Measurements from ENCODE around the gene CDKAL1.

CDKAL1 gene

DNA sequence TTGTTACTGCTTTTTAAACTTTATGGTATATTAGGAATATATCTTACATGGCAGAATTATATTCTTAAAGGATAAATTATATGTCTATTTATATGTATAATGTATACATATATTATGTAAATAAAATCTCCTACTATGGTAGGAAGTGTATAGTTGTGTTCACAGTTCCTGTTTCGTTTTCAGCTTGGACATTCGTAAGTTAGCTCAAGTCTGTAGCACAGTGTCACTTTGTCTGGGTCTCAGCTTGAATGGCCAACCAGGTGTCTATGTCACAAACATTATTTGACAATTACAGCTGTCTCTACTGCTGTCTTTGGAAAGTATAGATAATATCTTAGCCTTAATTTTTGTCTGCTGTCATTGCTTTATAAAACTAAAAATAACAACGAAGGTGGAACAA, 303.9 kb downstream of the CDKAL1 start:
- no peak for DNase-seq (ENCODE audit: low spot score)

DNA sequence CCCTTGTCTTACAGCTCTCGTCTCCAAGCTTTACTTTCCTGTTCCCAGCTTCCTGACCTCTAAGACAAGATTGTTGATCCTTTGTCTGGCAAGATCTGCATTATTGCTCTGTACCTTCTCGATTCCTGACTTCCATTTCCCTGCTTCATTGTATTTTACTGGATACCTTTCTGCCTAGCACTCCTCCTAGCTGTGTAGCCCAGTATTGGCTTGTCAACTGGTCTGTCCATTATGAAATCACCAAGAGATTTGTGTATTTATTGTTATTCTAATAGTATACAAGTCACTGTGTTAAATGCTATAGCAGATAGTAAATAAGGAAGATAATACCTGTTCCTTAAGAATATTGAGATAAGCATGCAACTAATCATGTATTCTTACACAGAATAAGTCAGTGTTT, 305.4 kb downstream of the CDKAL1 start:
- DNase-seq (ENCODE audit: low spot score): no peak

DNA sequence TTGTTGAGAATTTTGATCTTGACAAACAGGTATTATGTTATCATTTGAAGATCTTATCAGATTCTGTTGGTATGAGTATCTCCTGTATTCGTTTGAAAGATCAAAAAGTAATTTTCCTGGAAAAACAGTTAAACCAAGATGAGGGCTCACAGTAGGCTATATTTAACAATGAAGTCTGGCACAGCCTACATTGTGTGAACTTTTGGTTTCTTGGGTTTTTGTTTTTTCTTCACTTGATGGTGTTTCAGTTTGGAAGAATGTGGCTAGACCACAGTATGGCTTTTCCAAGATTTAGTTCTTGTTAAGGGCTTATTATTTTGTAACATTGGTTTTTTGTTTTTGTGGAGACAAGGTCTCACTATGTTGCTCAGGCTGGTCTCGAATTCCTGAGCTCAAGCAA, 306.4 kb downstream of the CDKAL1 start:
- no peak for DNase-seq (ENCODE audit: low spot score)

DNA sequence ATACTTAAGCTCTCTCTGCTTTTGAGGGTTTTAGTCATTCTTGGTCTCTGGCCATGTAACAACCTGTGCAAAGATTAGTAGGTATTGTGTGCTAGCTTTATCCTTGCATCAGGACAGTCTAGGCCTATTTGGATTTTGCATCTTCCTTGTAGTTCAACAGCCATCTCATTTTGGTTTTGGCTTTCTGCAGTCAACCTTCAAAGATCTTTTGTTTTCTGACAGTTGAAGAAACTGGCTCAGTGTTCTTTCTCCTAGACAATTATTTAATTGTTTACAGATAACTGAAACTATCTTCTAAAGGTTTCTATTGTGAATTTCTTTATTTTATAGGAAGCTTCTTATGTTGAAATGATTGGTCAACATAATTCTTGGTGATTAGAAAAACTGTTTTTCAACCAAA, 307.5 kb downstream of the CDKAL1 start:
- DNase-seq (ENCODE audit: low spot score): no peak

DNA sequence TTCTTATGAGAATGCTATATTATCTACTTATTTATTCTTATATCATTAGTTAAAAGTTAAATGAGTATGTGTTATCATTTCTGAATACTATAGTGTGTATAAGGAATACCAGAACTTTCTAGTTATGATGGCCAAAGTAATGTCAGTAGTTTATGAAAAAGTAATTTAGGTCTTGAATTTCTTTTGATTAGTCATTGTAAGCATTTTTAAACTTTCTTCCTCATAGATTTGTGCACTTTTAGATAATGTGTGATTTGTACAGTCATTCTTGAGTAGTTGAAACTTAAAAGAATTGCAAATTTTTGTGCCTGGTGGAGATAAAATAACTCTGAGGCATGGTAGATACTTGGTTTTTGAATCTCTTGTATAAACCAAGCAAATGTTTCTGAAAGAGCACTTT, 311.3 kb downstream of the CDKAL1 start:
- no peak for DNase-seq (ENCODE audit: low spot score)

DNA sequence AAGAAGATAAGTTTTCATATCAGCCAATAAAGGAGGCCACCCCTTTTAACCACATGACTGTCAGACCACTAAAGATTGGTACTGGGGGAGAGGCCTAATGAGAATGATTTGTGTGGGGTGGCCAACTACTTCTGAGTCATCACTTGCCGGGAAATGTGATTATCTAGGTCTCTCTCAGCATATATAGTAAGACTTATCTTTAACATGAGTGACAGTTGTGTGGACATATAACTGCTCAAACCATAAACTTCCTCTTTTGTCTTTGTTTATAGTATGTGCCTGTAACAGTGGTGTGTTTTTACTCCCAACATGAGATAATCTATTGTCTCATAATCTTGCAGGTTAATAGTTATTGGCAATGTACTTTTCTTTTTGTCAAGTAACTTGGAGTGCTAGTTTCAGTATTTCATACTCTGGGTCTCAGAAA, 312.4 kb downstream of the CDKAL1 start:
- DNase-seq (ENCODE audit: low spot score): peak; percentile 3

DNA sequence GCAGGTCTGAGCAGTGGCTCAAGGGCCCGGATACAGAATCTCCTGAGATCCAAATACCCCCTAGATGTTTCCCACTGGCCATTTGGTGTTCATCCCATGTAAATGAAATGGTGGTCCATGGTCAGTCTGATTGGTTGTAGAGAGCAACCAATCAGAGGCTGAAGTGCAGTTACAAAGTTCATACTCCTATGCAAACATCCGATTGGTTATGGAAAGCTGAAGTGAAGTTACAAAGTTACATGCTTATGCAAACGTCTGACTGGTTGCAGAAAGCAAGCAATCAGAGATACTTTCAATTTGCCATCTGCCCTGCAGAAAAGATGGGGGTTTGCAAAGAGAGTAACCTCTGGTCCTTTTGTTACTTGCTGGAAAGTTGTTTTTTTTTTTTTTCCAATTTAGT, 313.6 kb downstream of the CDKAL1 start:
- DNase-seq (ENCODE audit: low spot score): no peak

DNA sequence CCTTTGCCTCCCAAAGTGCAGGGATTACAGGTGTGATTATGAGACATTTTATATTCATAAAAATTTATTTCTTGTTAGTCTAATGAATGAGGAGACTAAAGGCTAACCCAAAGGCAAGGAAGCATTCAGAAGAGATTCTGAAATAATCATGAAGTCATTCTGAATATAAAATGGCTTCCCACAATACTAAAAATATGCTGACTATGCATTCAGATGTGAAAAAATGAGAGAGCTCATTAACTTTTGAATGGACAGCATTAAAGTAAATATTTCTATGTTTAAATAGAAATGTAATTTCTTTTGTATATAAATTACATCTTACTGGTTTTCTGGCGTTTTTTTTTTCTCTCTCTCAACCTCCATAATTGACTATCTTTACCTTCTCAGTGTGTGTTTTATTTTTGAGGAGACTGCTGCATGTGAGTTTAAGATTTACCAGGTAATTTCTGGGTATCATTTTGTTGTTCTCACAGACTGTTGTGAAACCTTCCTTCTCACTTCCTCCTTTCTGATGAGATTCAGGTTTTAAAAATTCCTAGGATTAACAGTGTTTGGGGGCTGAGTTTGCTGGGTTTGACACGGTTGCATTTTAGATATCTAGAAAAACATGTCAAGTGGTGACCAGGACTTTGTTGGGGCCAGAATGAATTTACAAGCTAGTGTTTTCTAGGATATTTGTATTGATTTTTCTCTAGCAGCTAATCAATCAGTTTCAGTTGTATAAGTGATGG, 316.6 kb downstream of the CDKAL1 start:
- DNase-seq (ENCODE audit: low spot score): no peak

DNA sequence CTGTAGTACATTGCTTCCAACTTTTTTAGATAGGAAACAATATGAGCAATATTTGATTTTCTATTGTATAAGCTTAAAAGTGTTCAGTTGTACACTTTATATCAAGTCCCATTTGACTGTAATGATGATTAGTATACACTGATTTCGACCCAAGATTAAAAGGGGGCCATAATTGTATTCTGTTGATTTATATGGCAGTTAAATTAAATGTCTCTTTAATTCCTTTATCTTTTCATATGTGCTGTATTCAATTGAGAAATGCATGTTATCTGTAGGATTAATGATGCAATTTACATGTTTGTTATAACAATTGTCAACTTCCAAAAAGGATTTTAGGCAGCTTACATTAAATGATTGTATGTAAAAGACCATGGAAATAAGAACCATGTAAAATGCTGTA, 317.5 kb downstream of the CDKAL1 start:
- DNase-seq (ENCODE audit: low spot score): no peak

DNA sequence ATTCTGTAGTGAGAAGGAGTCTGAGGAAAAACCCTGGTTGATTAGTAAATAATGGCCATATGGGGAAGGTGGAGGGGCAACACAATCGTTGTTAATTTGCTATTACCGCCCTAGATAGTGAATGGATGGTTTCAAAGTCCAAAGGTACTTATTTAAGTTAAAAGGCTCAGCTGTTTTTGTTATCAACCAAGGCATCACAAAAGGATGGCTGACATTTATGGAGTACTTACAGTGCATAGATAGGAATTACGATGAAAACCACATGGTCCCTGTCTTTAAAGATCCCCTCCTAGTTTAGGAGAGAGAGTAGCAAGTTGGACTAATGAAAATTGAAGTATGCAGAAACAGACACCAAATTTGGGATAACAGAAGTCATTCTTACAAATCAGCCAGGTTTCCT, 319.6 kb downstream of the CDKAL1 start:
- DNase-seq (ENCODE audit: low spot score): no peak

DNA sequence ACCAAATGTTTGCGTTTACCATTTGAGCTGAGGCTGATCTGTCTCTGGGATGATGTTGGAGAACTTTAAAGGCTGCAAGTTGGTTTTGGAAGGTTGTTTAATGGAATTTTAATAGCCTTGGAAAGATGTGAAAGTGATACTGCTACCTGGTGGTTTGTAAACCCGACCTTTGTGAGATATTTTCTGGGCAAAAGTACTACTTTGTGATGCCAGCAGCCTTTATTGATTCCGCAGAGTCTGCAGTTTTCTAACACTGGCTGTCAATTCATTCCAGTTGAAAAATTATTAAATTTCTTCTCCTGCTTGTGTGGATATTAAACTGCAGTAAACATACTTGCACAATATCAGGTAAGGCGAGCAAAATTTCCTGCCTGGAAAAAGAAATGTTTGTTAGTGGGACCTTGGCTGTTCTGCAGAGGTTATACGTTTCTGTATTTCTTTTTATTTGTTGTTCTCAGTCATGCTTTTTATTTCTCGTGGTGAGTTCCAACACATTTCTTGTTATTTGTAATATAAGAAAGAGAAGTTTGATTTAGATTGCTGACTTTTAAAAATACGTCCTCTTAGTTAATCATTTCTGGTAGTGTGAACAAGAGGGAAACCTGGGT, 322.5 kb downstream of the CDKAL1 start:
- DNase-seq (ENCODE audit: low spot score): no peak

DNA sequence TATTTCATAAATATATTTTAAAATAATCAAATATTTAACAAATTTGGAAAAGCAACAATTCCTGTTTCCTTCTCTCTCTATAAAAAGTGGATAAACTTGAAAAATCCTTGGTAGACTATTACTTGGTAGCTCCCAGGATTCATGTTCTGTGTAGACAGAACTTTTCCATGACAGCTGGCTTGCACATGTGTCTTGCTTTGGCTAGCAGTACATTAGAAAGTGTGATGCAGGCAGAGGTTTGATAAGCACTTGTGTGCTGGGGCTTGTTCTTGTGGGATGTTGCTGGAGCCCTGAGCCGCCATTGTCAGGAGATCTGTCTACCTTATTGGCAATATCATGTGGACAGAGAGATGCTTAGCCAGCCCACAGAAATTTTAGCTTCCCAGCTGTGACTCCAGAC, 327.2 kb downstream of the CDKAL1 start:
- DNase-seq (ENCODE audit: low spot score): no peak

DNA sequence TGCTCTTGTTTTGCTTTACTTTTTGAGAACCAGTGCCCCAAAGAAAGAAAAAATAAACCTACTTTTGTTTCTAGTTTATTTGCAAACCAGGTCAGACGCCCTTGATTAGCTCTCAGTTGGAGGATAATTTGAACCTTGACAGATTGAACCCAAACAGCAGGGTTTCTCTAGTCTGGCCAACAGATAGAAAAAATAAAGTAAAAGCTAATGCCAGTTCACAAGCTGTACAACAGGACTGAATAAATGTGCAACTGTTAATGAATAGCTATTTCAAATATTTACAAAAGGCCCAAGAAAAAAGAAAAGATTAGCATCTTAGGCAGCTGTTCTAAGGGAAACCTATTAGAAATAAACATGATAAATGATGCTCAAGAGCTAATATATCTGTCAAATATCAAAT, 331.8 kb downstream of the CDKAL1 start:
- DNase-seq (ENCODE audit: low spot score): no peak

DNA sequence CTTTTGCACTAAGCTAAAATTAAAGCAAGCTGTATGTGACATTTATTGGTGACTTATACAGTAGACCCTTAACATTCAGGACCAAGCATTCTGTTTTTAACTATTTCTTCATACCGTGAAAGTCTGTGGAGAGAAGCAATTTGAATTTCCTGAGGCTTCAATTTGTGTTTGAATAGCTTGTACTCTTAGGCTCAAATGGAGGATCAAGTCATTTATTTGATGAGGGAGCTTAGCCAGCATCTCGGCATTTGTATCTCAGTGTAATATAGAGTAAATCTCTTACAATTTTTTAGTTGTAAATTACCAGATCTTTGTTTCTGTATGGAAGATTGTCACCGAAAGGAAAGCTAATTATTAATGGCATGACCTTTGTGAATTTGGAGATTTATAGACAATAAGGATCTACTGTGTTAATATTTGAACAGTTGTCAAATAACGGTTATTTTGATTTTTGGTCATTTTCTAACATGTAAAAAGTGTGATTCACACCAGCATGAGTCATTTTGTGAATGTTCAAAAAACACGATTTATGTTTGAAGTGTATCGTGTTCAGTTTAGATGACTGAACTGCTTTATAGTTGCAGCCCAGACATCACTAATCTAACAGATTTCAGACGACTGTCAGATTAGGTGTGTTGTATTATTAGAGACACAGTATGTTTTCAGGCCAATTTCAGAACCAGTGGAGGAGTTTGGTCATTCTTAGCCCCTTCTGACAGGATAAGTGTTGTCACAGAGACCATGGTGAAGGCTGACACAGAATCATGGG, 332.9 kb downstream of the CDKAL1 start:
- DNase-seq (ENCODE audit: low spot score): no peak

DNA sequence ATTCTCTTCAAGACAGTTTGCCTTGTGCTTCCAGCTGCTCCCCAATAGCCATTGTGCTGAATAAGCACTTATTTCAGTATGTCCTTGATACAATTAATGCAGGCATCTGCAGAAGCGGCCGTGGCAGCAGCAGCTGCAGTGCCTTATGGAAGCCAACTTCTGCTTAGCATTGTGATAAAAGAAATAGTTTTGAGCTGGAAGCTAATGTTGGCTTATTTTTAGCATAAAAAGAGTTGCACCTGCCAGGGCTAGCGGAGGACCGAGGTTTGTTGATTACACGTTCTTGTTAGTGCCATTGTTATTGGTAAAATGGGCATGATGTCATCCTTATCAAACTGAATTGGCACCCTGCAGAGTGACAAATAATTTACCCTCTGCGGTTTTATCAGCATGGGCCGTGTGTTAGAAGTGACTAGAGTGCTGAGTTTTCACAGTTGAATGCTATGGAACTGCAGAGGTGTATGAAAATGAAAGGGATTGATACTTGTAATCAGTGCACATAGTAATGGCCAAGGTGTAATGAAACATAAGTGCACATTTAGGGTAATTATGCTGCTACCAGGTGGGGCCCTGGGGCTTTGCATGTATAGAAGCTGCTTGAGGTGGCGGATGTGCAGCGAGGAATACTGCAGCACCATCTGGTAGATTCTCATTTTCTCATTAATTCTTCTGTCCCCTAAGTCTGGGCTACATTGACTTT, 334.3 kb downstream of the CDKAL1 start:
- DNase-seq (ENCODE audit: low spot score): no peak

DNA sequence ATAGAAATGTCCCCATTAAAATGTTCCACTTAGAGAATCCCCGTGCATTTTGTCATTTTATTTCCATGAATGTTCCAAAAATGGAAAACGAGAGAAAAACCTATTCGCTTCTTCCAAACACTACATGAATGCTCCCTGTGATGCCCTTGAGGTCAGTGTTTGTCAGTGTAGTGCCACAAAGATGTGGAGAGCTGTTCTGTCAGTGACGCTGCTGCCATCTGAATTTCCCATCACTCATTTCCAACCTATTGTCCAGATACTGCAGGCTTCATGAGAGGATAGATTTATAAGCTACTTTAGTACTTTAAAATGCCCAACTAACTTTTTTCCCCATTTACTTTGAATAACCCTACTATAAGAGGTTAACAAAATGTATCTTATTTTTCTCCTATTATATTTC, 335.8 kb downstream of the CDKAL1 start:
- DNase-seq (ENCODE audit: low spot score): no peak

DNA sequence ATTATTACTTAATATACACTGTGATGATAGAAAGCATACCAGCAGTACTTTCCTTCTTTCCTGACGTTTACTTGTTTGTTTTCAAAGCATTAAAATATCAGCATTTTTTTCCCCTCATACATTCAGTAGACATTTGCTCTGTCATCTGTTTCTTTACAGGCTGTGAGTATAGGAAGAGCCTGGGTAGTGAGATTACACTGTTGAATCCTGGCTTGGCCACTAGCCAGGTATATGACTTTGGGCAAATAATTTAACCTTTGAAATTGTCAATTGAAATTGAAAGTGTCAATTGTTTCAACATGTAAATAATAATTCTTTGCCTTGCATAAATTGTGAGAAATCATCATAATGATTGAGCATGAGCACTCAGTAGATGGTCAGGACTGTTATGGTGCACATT, 336.2 kb downstream of the CDKAL1 start:
- DNase-seq (ENCODE audit: low spot score): no peak

DNA sequence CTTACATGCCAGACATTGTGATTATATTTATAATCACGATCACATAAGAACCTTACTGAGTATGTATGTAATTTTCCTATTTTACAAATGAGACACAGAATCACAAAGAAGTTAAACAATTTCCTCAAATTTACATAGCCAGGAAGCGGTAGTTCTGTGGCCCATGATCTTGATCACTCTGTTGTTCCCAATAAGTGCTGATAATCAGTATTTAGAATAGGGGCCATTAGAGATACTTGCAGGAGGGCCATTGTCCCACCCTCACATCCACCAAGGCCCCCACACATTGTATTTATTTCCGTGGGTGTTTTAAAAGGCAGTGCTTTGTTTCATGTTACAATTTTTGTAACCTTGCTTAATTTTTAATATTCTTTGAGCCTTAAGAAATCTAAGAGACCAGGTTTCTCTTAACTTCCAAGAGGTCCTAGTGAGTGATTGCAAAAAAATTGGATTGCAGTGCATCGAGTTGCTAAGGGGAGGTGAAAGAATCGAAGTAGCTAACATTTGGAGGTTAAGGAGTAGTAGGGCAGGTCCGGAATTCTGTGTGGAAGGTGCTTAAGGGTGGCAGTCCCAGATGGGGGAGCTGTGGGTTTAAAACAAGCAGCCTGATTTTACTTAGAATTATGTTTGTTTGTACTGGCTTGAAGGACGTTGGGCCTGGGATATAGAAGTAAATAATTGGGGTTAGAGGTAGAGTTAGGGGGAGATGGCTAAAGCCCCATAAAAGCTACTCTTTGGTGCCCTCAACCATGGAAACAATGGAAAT, 339.4 kb downstream of the CDKAL1 start:
- DNase-seq (ENCODE audit: low spot score): no peak

DNA sequence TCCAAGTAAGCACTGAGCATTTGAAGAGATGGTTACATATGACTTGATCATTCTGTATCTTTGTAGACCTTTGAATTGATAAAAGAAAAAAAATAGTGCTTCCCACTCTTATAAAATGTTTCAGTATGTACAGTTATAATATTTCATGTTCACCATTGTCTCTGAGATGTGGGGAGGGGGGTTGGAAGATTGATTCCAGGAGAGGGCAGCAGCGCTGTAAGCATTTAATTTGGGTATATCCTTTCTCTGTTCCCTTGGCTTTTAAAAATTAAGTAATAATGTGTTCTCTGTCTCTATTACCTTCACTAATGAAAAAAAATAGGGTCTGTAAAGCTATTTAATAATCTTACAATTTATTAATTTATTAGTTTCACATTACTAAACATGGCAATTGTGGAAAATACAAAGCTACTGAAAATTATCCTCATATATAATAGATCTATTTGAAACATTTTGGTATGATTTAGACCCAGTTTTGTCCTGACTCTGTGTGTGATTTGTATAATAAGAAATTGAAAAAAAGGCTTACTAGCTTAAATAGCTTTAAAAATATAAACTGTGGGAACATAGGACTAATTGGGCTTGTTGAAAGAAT, 341.2 kb downstream of the CDKAL1 start:
- DNase-seq (ENCODE audit: low spot score): no peak

DNA sequence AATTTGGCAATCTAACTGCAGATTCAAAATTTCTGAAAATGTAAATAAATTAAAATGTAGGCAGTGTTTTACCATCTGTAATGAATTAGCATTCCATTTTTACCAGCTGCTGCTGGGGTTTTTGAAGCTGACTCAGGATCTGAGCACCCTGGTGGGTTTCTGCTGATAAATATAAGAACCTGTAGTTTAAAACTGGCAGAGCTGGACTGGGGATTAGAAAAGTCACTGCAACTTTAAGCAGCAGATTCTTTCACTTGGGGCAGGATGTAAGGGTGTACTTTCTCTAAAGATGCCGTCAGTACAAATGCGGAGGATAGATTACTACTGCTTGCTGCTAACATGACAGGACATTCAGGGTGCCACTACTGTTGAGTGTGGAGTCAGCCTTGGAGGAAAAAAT, 341.8 kb downstream of the CDKAL1 start:
- no peak for DNase-seq (ENCODE audit: low spot score)

DNA sequence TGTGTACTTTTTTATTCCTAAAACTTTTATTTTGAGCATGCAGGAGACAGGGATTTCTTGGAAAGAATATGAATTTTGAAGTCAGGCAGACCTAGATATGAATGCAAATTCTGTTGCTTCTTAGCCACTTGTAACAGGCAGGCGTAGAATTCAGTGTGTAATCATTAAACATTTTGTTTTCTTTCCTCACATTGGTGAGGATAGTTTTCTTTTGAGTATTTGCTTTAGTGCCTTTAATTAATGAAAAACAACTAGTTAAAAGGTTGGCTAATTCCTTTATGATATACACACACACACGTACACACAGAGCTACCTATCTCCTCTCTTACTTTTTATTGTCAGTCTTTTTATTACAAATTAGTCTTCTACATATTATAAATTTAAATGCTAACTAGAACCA, 342.3 kb downstream of the CDKAL1 start:
- DNase-seq (ENCODE audit: low spot score): no peak

Measured in CD4-positive, alpha-beta T cell treated with Interleukin-2 at 100 ng/mL for 4 hours (primary cell).